BE2C (cell line): ENCODE measurements around the gene CD36.
"Not testable (repeated sequence)": the region's sequence is repeated elsewhere in the genome, so short reads cannot be mapped to it uniquely, and the experiment has no call there.

ENCODE experiments used
- DNase-seq: peaks from one replicate; pipeline ENCODE4 v3.0.0-alpha.2; 2020
- H3K27me3 ChIP-seq: fragments of 250-450 bp; sonication (Bioruptor Pico); 2 replicates; pipeline ENCODE4 v1.5.1; 2020; ENCODE audit warnings: mild to moderate bottlenecking
- H3K36me3 ChIP-seq: fragments of 250-450 bp; sonication (Bioruptor Pico); 2 replicates; pipeline ENCODE4 v1.5.1; 2020; ENCODE audit warnings: mild to moderate bottlenecking
- H3K4me1 ChIP-seq: fragments of 250-450 bp; sonication (Bioruptor Pico); 2 replicates; pipeline ENCODE4 v1.5.1; 2020
- H3K4me3 ChIP-seq: 2 replicates; pipeline ENCODE4 v1.5.1; 2011; ENCODE audit warnings: low read depth, low read length
- H3K9me3 ChIP-seq: fragments of 250-450 bp; sonication (Bioruptor Pico); 2 replicates; pipeline ENCODE4 v1.5.1; 2020
- TF ChIP-seq, protein P1 (sequence below): IDR thresholded peaks from 2 replicates; pipeline ENCODE4 v1.5.1; 2012; ENCODE audit warnings: mild to moderate bottlenecking, low read depth, low read length

CD36 gene

GRCh38 chr7:80665526-80665925 lies 27.1 kb downstream of the CD36 start:
- DNase-seq = no peak
- Histone ChIP-seq H3K4me1 (no peaks in the 10 kb centered on the region), H3K9me3 (no peaks in the 10 kb centered on the region), H3K4me3 (no peak overlapping the region), H3K36me3 (no peaks in the 10 kb centered on the region), H3K27me3 (no peaks in the 10 kb centered on the region)
- TF ChIP-seq, protein P1, sequence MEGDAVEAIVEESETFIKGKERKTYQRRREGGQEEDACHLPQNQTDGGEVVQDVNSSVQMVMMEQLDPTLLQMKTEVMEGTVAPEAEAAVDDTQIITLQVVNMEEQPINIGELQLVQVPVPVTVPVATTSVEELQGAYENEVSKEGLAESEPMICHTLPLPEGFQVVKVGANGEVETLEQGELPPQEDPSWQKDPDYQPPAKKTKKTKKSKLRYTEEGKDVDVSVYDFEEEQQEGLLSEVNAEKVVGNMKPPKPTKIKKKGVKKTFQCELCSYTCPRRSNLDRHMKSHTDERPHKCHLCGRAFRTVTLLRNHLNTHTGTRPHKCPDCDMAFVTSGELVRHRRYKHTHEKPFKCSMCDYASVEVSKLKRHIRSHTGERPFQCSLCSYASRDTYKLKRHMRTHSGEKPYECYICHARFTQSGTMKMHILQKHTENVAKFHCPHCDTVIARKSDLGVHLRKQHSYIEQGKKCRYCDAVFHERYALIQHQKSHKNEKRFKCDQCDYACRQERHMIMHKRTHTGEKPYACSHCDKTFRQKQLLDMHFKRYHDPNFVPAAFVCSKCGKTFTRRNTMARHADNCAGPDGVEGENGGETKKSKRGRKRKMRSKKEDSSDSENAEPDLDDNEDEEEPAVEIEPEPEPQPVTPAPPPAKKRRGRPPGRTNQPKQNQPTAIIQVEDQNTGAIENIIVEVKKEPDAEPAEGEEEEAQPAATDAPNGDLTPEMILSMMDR = no peak

DNA sequence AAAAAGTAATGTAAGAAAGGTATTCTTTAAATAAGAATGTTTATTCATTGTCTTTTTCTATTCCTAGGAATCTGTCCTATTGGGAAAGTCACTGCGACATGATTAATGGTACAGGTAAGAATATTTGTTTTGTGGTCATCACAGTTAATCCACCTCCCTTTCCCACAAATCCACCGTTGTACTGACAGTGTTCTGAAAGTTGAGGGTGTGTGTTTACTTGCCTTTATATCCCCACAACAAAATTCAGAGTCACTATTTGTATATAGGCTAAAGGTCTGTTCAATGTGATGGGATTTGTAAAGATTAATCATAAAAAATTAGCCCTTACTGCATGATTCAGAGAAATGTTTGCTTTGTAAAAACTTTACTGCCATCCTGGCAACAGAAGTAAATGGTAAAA lies 27.9 kb downstream of the CD36 start:
- Histone ChIP-seq H3K27me3 (no peaks in the 10 kb centered on the region), H3K4me1 (no peaks in the 10 kb centered on the region), H3K36me3 (no peaks in the 10 kb centered on the region), H3K9me3 (no peaks in the 10 kb centered on the region), H3K4me3 (no peak overlapping the region)
- no peak for DNase-seq
- TF ChIP-seq, protein P1 = no peak

GRCh38 chr7:80669367-80669766 lies 30.9 kb downstream of the CD36 start:
- H3K4me3 ChIP-seq, H3K36me3 ChIP-seq, H3K27me3 ChIP-seq, H3K4me1 ChIP-seq, H3K9me3 ChIP-seq, DNase-seq: not testable (repeated sequence)

DNA sequence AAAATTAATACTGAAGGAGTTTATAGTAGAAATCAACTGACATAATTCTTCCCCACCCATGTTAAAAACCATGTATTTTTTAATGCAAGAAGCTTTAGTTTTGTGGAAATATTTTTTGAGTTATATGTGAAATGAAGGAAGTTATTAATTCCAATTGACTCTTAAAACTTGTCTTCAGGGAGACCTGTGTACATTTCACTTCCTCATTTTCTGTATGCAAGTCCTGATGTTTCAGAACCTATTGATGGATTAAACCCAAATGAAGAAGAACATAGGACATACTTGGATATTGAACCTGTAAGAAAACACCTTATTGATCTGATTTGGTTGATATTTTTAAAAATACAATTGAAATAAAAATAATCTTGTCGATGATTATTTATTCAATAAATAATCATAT lies 33.3 kb downstream of the CD36 start:
- DNase-seq = no peak
- H3K9me3 ChIP-seq = no peaks in the 10 kb centered on the region
- TF ChIP-seq, protein P1 = no peak

DNA sequence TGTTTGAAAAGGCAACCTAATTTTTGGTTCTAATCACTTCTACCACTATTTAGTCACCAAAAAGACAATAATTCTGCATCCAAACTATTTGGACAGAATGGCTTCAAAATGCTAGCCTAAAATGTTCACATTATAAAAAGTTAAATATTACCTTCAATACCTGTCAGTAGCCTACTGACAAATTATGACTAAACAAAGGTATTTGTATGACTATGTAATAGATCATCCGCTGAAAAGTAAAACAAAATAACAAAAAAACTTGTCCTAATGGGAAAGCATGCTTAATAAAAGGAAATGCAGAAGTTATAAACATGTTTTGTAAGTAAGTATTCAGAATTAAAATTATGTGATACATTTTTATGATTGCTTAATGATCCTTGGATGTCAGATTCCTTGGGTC lies 36.6 kb downstream of the CD36 start:
- Histone ChIP-seq H3K27me3 (no peaks in the 10 kb centered on the region), H3K9me3 (no peaks in the 10 kb centered on the region), H3K4me3 (no peak overlapping the region), H3K4me1 (no peaks in the 10 kb centered on the region), H3K36me3 (no peaks in the 10 kb centered on the region)
- TF ChIP-seq, protein P1 = no peak
- DNase-seq = no peak

More for the DNA sequence above, 33.3 kb downstream of the CD36 start:
- no peaks in the 10 kb centered on the region for H3K27me3 ChIP-seq
- H3K4me3 ChIP-seq = no peak overlapping the region
- H3K36me3 ChIP-seq = no peaks in the 10 kb centered on the region
- no peaks in the 10 kb centered on the region for H3K4me1 ChIP-seq

DNA sequence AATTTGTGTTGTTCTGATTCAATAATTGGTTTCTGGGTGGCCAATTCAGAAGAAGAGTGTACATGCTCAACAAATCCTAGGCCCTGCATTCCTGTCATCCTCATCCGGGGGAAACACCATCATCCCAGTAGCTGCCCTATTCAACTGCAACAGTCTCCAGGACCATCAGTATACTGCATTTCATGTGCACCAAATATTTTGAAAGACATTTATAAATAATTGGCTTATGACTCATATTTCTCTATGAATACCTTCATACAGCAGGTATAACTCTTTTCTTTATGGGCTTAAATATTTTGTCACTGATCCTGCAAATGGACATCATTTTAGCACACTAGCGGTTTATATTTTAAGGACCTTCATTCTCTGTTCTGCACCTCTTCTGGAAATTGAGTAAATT lies 38.0 kb downstream of the CD36 start:
- no peaks in the 10 kb centered on the region for H3K4me1 ChIP-seq
- TF ChIP-seq, protein P1 = no peak
- no peak overlapping the region for H3K4me3 ChIP-seq
- no peaks in the 10 kb centered on the region for H3K9me3 ChIP-seq
- DNase-seq = no peak
- H3K36me3 ChIP-seq = no peaks in the 10 kb centered on the region
- no peaks in the 10 kb centered on the region for H3K27me3 ChIP-seq

- H3K4me1 ChIP-seq = no peaks in the 10 kb centered on the region
- H3K27me3 ChIP-seq = no peaks in the 10 kb centered on the region
- no peak for DNase-seq
- TF ChIP-seq, protein P1 = no peak
- H3K4me3 ChIP-seq = no peak overlapping the region
- no peaks in the 10 kb centered on the region for H3K9me3 ChIP-seq
- no peaks in the 10 kb centered on the region for H3K36me3 ChIP-seq
Observed at GRCh38 chr7:80677629-80678028, 39.2 kb downstream of the CD36 start.
